ENCODE measurements around the gene TPST2. TPM values are rescaled to one million over a fixed set of nuclear protein-coding genes. Genes with fewer than 3 reads are reported as not detected.
A peak's percentile ranks its signal among the peaks of the same experiment; 100 is the strongest.

TPST2 gene
- total and polyA plus RNA-seq, 2 experiments from 2014 or later: 17.8 to 44.2 TPM

DNA sequence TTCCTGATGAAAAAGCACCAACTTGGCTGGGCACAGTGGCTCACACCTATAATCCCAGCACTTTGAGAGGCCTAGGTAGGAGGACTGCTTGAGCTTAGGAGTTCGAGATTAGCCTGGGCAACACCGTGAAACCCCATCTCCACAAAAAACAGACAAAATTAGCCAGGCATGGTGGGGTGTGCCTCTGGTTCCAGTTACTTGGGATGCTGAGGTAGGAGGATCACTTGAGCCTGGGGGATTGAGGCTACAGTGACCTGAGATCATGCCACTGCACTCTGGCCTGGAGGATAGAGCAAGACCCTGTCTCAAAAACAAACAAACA lies 109.4 kb downstream of the TPST2 start:
- no peak overlapping the region for H3K27ac ChIP-seq
- no peaks in the 10 kb centered on the region for H3K9me3 ChIP-seq (ENCODE audit: low read depth)
- TF ChIP-seq, protein P1, sequence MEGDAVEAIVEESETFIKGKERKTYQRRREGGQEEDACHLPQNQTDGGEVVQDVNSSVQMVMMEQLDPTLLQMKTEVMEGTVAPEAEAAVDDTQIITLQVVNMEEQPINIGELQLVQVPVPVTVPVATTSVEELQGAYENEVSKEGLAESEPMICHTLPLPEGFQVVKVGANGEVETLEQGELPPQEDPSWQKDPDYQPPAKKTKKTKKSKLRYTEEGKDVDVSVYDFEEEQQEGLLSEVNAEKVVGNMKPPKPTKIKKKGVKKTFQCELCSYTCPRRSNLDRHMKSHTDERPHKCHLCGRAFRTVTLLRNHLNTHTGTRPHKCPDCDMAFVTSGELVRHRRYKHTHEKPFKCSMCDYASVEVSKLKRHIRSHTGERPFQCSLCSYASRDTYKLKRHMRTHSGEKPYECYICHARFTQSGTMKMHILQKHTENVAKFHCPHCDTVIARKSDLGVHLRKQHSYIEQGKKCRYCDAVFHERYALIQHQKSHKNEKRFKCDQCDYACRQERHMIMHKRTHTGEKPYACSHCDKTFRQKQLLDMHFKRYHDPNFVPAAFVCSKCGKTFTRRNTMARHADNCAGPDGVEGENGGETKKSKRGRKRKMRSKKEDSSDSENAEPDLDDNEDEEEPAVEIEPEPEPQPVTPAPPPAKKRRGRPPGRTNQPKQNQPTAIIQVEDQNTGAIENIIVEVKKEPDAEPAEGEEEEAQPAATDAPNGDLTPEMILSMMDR (IDR thresholded peaks at IDR 0.05; ENCODE audit: low read depth, low read length): no peak
- H3K4me3 ChIP-seq: no peak overlapping the region
- no peak for DNase-seq (ENCODE audit: low read depth in 1 of 2, low spot score in 1 of 2)
- peaks cover 13% of the 10 kb centered on the region for H3K36me3 ChIP-seq
- no peaks in the 10 kb centered on the region for H3K27me3 ChIP-seq
- peaks cover 17% of the 10 kb centered on the region for H3K4me1 ChIP-seq (ENCODE audit: low read depth)

DNA sequence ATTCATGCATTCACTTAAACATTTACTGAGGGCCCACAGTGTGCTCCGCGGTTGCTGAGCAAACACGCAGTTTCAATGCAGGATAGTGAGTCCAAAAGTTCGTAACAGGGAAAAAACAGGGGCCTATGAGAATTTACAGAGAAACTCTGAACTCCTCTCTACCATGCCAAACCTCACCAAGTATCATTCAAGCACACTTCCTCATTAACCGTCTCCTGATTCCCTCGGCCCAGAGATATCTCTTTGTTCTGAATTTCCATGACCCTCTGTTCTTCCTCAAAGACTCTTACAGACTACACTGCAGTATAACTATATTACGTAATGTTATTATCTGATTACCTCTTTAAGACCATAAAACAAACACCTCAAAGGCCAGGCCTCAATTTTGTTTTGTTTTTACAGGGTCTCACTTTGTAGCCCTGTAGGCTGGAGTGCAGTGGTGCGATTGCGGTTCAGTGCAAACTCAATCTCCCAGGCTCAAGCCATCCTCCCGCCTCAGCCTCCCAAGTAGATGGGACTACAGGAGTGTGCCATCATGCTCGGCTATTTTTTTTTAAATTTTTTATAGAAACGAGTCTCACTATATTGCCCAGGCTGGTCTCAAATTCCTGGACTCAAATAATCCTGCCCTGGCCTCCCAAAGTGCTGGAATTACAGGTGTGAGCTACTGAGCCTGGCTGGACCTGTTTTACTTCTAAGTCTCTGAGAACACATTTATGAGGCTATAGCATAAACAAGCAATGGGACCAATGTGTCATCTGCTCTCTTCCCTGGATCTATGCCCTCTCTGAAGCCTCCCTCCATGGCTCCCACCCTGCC lies 109.9 kb downstream of the TPST2 start:
- H3K27me3 ChIP-seq: no peaks in the 10 kb centered on the region
- no peak for DNase-seq (ENCODE audit: low read depth in 1 of 2, low spot score in 1 of 2)
- no peak overlapping the region for H3K4me3 ChIP-seq
- H3K9me3 ChIP-seq (ENCODE audit: low read depth): no peaks in the 10 kb centered on the region
- peaks cover 13% of the 10 kb centered on the region for H3K36me3 ChIP-seq
- H3K4me1 ChIP-seq (ENCODE audit: low read depth): peaks cover 17% of the 10 kb centered on the region
- H3K27ac ChIP-seq: no peak overlapping the region
- TF ChIP-seq, protein P1 (IDR thresholded peaks at IDR 0.05; ENCODE audit: low read depth, low read length): no peak

DNA sequence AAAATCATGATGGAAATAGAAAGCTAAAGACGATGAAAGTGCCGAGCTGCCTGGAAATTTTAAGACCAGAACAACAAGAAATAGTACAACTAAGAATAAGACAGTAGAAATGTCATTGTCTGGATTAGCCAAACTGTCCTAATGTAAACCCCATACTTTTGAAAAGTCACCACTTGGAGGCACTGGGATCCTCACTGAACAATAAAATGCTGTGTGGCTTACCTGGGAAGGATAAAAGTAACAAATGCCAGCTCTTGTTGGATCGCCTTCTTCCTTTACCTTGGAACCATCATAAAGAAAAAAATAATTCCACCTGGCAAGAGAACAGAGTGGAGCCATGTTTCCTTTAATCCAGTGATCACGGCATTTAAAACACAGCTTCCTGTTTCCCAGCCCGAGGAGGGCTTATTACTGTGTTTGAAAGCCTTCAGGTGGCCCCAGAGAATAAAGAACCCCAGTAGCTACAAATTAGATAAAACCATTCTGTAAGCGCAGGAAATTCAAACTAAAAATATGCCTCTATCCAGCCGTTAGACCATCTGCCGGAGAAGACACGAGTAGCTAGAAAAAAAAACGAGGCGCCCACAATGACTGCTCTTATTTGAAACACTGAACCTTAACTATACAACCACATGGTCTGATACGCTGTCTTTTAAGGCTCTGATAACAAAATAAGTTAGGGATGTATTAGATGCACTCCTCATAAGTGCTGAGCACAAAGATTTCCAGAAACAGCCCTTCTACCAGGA lies 110.7 kb downstream of the TPST2 start:
- no peak for DNase-seq (ENCODE audit: low read depth in 1 of 2, low spot score in 1 of 2)
- TF ChIP-seq, protein P1 (IDR thresholded peaks at IDR 0.05; ENCODE audit: low read depth, low read length): no peak
- H3K27ac ChIP-seq: no peak overlapping the region

DNA sequence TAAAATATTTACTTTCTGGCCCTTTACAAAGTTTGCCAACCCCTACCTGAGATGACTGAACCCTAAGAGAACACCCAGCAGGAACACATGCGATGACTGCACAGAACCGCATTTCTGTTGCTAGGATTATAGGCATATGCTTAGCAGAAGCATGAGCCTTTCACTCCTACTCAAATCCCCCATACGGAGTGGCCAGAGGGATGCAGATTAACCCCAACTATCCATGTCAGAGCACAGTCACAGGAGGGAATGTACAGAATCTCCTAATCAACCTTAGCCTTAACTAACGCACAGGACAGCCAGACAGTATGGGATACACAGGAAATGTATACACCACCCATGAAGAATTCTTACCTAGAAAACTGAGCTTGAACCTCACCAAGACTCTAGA lies 112.6 kb downstream of the TPST2 start:
- Histone ChIP-seq H3K9me3 (ENCODE audit: low read depth) (no peaks in the 10 kb centered on the region), H3K27me3 (no peaks in the 10 kb centered on the region), H3K4me3 (no peak overlapping the region), H3K4me1 (ENCODE audit: low read depth) (peaks cover 6% of the 10 kb centered on the region), H3K36me3 (peaks cover 23% of the 10 kb centered on the region), H3K27ac (no peak overlapping the region)
- no peak for DNase-seq (ENCODE audit: low read depth in 1 of 2, low spot score in 1 of 2)
- TF ChIP-seq, protein P1 (IDR thresholded peaks at IDR 0.05; ENCODE audit: low read depth, low read length): no peak

More for the DNA sequence above, 110.7 kb downstream of the TPST2 start:
- H3K9me3 ChIP-seq (ENCODE audit: low read depth): no peaks in the 10 kb centered on the region
- H3K36me3 ChIP-seq: peaks cover 13% of the 10 kb centered on the region
- H3K27me3 ChIP-seq: no peaks in the 10 kb centered on the region
- peaks cover 12% of the 10 kb centered on the region for H3K4me1 ChIP-seq (ENCODE audit: low read depth)
- no peak overlapping the region for H3K4me3 ChIP-seq

DNA sequence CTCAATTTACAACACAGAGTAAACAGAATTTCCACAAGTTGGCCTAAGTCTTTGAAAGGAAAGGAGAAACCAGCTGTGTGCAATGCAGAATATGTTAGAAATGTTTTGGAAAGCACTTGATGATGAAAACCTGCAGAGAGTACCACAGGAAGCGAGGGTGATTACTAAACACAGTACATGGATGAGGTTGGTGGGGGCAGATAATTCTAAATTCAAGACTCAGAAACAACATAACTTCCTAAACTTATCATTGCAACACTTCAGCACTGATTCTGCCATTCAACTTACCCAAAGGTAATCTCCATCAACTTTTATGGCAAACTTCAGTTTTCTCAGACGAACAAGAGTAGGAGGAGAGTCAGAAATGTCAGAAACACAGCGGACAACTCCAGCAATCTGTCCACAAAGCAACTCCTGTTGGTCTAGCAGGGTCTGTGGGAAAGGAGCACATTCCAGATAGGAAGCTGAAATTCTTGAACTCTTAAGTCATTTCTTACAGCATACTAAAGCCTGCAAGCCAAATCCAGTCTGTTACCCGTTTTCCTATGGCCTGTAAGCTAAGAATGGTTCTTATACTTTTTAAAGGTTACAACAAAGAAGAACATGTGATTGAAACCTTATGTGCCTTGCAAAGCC lies 113.1 kb downstream of the TPST2 start:
- Histone ChIP-seq H3K4me1 (ENCODE audit: low read depth) (peaks cover 6% of the 10 kb centered on the region), H3K27me3 (no peaks in the 10 kb centered on the region), H3K9me3 (ENCODE audit: low read depth) (no peaks in the 10 kb centered on the region), H3K4me3 (no peak overlapping the region), H3K36me3 (peaks cover 28% of the 10 kb centered on the region), H3K27ac (no peak overlapping the region)
- TF ChIP-seq, protein P1 (IDR thresholded peaks at IDR 0.05; ENCODE audit: low read depth, low read length): no peak
- DNase-seq (ENCODE audit: low read depth in 1 of 2, low spot score in 1 of 2): peak in 1 of 2 donors; percentile 90
